NOMO-1 (cell line): ENCODE results near the gene CYB561D2.

ENCODE experiments used
- DNase-seq, 2 experiments: peaks; one replicate each; lab custom pipeline; 2025; ENCODE audit not compliant: unreplicated experiment in 2 of 2; lab: John Stamatoyannopoulos, UW

Gene CYB561D2

DNA sequence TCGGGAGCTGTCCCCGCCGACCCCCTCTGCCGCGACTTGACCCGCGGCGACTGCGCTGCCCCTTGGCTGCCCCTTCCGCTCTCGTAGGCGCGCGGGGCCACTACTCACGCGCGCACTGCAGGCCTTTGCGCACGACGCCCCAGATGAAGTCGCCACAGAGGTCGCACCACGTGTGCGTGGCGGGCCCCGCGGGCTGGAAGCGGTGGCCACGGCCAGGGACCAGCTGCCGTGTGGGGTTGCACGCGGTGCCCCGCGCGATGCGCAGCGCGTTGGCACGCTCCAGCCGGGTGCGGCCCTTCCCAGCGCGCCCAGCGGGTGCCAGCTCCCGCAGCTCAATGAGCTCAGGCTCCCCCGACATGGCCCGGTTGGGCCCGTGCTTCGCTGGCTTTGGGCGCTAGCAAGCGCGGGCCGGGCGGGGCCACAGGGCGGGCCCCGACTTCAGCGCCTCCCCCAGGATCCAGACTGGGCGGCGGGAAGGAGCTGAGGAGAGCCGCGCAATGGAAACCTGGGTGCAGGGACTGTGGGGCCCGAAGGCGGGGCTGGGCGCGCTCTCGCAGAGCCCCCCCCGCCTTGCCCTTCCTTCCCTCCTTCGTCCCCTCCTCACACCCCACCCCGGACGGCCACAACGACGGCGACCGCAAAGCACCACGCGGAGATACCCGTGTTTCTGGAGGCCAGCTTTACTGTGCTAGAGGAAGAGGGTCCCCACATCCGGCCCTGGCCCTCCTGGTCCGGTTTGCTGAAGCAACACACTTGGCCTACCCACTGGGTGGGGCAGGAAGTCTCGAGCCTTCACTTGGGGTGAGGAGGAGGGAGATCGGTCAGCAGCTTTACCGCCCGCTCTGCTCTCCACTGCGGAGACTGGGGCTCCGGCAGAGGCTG, 10.0 kb upstream of the CYB561D2 start, which contains the start of gene RASSF1:
Gene RASSF1 (minus strand): TSS at position 389 of the 882 bp plus-strand sequence. CDS start 31 bp downstream, at position 358.
- DNase-seq, result peak; percentile 95 to 98

DNA sequence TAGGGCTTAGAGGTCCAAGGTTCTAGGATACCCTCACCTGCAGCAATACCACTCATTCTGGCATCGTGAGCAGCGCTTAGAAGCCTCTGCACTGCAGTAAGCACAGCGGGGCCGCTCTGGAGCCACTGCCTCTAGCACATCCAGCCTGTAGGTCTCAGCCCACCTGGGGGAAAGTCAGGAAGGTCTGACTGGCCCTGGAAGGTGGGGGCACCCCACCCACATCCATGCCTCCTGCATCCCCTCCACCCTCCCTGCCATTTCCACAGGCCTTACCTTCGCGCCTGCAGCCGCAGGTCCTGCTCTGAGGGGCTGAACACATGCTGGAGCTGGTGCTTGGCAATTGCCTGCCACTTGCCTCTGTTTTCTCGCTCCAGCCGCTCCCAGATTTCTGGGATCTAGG, 9.1 kb upstream of the CYB561D2 start:
- no peak for DNase-seq

DNA sequence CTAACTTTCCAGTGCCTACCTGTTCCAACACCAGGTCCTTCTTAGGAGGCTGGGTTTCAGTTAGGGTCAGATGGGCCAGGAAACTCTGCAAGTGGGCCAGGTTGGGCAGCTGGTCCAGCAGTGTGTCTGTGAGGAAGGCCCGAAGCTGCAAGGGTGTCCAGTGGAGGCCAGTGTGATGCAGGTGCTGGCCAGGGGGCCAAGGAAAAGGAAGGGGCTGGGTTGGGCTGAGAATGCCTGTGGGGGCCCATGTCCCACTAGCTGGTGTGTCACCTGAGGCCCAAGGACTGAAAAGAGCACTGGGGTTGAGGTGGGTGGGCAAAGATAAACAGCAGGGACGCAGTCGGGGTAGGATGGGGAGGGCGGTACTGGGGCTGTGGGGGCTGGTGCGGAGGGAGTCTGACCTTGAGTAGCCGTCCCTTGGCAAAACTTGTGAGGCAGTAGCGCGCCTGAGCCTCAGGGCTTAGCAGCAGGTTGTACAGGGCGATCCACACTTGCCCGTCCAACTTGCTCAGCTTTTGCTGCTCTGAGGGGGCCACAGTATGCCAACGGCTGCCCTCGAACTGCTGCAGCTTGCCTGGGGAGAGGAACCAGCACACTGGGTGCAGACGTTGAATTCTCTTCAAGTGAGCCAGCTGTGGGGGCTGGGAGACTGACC, 8.5 kb upstream of the CYB561D2 start:
- no peak for DNase-seq

DNA sequence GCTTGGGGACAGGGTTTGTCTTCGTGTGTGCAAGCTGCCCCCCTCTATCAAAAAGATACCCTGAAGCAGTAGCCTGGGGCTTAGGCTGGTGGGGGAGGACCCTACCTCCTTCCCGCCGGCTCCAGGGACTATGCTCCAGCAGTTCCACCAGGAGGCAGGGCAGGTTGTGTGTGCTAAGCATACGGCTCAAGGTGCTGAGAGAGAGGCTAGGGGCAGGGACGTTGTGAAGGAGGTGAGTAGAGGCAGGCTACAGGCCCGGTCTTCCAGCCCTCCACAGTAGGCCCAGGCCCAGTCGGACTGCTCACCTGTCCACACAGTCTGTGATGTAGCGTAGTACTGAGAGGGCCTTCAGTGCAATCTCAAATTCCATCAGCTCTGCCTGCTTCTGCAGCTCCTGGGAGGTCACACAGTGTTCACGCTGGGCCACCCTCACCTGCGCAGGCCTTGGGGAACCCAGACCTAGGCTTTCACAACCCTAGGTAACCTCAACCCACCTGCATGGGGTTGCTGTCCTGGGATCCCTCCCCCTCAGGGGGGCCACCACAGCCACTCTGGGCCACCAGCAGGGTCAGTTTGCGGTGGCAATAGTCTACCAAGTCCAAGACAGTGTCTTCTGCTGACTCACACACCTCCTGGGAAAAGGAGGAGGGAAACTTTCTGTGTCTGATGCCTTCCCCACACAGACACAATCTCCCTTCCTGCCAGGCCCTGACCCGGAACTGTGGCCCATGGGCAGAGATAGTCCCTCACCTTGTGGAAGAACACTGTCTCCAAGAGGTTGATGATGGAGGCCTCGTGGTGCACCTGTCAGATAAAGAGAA, 7.6 kb upstream of the CYB561D2 start:
- DNase-seq, result no peak

DNA sequence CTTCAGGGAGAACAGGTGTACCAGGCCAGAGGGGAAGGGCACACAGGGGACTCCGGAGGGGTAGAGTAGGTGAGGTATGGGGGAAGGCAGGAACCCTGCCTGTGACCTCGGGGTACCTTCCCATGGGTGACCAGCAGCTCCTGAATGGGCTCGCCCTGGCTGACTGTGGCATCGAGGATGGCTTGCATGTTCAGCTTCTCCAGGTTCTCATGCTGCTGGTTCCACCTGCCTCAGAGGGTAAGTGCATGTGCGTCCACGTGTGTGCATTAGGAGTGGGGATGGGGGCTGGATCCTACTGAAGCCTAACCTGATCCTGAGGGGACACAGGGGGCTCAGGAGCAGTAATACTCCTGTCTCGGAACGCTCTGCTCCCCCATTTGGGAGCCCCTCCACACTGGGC, 5.7 kb upstream of the CYB561D2 start:
- DNase-seq, result no peak

DNA sequence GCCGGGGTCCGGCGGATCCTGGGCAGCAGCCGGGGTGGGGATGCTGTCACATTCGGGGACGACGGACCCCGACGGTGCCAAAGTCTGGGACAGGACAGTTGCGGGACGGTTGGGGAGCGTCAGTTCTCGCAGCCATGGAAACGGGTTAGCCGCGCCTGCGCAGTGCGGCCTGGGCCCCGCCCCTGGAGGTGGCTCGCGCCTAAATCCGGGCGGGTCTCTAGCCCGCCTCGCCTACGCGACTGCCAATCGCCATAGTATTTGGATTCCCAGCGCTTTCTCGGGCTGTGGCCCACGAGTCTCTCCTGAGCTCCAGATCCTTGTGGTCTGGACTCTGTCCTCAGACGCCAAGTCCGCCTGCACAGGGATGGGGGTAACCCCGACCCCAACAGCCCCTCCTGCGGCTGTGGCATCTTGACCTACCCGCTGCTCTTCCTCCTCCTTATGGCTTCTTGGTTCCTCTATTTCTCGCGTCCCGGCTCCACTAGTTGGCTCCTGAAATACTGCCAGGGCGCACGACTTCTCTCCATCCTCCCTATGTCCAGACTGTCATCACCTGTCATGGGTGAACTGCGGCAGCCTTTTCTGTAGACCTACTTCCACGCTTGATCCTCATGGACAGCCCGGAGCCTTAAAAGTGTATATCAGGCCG, 5.0 kb upstream of the CYB561D2 start, which contains the start of gene ZMYND10:
Gene ZMYND10 (minus strand): TSS at position 147 of the 649 bp plus-strand sequence. CDS start 153 bp downstream, outside the sequence.
- peak; percentile 66 to 78 for DNase-seq

DNA sequence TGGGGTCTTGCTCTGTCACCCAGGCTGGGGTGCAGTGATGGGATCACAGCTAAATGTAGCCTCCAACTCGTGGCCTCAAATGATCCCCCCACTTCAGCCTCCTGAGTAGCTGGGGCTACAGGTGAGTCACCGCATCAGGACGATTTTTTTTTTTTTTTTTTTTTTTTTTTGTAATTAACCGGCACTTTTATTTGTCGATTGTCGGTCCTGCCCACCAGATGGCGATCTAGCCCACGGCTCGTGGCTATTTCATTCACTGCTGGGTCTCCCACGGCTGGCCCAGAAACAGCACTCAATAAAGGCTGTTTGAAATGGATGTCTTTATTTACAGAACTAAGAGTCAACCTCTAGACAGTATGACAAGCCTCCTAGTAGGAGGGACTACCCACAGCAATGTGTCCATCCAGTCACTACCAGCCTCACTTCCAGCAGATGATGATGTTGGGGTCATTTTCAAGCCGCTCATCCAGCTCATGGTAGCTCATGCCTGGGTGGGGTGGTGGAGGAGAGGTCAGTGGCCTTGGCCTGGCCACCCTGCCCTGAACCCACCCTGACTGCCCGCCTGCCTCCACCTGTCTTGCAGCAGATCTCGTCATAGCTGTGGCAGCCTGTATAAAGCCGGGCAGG, 3.4 kb upstream of the CYB561D2 start:
- DNase-seq, result peak; percentile 27 to 62

DNA sequence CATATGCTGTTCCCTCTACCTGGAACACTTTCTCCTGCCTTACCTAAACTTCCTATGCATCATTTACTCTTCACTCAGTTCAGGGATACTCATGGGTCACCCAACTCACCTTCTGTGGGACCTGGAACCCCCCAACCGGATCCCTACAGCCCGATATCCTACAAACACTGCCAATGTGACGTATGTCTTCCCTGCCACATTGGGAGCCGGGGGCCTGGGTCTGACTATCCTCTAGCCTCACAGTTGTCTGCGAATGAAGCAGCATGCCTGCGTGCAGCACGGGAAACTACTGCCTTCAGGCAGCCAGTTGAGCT, 492 bp upstream of the CYB561D2 start:
- DNase-seq, result no peak

DNA sequence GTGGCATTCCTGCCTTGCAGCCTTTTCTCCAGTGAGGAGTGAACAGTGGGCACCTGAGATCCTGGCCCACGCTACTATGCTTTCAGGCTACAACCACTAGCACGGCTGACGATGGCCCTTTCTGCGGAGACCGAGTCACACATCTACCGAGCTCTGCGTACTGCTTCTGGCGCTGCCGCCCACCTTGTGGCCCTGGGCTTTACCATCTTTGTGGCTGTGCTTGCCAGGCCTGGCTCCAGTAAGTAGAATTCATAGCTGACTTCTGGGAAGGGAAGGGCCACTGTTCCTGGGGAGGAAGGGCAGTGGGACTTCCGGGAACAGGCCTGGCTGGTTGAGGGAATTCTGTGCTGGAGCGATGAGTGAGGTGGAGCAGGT, 648 bp downstream of the CYB561D2 start:
- DNase-seq, result no peak

DNA sequence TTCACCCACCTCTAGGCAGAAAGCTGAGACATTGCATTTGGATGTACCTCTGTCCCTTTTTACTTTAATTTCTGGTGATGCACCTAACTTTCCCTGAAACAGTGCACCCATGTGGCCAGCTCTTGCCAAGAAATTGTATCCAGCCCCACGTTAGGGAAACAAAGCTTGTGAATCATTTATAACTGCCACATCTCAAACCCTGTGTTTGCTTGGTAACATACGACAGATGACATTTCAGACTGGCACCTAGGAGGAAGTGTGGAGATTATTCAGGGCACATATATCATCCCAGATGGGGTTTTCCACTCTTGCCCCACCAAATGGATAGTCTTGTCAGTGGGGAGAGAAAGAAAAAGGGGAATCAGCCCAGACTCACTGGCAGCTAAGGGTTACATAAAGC, 2.1 kb downstream of the CYB561D2 start:
- no peak for DNase-seq

DNA sequence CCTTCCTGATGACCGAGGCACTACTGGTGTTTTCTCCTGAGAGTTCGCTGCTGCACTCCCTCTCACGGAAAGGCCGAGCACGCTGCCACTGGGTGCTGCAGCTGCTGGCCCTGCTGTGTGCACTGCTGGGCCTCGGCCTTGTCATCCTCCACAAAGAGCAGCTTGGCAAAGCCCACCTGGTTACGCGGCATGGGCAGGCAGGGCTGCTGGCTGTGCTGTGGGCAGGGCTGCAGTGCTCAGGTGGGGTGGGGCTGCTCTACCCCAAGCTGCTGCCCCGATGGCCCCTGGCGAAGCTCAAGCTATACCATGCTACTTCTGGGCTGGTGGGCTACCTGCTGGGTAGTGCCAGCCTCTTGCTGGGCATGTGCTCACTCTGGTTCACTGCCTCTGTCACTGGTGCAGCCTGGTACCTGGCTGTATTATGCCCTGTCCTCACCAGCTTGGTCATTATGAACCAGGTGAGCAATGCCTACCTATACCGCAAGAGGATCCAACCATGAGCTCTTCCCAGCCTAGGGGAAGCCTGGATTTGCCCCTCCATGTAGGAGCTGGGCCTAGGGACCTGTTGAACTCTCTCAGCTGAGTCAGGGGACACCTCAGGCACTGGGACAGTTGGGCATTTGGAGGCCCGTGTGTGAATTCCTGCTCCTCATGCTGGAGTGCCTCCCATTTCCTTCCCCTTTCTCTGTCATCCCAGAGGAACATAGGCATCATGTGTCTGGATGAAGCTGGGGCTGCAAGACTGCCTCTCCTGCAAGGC, 2.8 kb downstream of the CYB561D2 start:
- no peak for DNase-seq

DNA sequence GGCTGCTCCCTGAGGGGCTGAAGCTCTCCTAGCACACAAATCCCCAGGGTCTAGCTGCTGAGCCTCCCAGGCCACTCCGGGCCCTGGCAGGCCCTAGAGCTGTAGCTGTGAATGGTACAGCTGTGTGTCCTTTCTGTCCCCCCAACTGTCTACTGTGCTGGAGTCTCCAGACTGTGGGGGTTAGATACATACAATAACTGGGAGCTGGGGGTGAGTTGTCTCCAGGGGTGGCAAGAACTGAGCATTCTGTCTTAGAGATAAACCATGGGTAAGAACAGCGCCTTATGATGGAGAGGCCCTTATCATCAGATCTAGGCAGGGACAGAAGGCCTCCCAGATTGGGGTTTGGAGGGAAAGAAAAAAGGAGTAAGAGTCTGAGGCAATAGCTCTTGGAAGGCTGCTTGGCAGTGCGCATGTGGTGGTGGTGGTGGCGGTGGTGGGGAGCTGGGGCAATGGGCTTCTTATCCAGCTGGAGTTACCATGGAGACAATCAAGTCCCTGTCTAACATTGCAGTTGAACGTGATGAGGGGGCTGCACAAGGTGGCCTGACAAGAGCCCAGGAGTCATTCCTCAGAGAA, 3.6 kb downstream of the CYB561D2 start:
- no peak for DNase-seq

DNA sequence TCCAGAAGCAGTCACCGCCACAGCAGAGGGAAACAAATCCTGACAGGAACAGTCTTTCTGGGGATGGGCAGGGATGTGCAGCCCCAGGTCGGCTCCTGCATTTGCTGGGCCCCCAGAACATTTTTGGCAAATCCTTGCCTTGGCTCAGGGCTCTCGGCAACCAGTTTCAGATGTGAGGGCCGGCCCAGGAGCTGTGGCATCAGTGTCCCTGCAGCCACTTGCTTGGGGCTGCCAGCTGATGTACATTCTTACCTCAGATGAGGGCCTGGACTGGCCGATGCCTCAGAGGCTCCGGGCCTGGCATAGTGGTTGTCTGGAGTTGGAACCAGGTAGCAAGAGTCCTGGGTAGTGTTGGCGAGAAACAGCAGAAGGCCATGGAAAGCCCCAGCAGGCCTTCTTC, 4.2 kb downstream of the CYB561D2 start:
- no peak for DNase-seq

DNA sequence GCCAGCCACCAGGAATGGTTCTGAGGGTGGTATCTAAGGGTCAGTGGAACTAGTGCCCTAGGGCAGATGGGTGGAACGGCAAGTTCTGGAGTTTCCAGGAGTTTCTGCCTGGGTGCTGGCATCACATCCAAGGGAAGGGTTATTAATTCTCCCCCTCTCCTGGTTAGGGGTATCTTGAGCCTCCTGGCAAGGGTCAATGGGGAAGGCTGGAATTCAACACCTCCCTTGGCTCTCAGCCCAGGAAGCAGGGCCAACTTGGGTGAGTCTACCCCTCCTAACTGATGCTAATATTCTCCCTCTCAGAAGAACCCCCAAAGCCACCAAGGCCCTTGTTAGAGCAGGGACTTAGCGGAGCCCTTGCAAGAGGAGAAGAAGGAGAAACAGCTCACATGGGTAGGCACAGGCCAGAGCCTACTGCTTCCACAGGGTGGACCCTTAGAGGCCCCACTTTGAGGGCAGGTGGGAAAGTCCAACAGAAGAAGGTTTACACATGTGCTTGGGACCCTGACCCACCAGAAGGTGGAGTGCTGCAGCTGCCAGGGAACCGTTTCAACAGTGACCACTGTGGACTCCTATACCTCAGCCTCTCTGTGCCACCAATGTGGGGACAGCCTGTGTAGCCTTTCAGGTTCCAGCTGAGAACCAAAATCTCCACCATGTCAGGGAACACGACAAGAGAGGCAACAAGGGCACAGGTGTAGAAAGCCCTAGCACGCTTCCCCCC, 5.3 kb downstream of the CYB561D2 start:
- no peak for DNase-seq

DNA sequence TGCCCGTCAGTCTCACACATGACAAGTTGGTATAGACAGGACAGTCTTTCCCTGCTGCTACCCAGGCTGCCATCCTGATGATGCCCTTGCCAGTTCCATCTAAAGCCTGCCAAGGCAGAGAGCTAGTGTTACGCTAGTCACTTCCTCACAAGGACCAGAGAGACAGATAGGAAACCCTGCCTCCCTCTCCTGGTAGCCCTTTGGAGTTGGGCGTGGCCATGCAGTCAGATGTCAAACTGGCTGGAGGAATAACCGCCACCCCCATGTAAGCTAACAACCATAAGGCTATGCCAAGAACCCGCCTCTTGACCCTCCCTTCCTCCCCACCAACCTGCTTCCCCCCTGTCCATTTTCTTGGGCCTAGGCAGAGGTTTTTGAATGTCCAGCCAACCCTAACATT, 5.9 kb downstream of the CYB561D2 start:
- DNase-seq, result peak in 1 of 2 experiments; percentile 23

DNA sequence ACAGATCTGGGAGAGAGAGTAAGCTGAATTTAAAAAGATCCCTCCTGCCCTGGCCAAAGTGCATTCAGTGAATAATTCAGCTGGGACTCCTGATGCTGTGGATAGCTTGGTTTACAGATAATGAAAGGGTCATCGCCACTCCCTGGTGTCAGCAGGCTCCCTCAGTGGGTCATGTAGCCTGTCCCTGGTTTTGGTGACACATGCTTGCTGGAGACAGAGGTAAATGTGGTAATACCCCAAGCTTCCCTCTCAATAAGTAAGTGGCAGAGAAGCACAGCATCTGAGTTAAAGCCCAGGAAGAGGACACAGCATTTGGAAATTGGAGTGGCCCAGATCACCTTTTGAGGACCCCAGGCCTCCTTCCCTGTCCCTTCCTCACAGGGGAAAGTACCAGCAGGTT, 6.8 kb downstream of the CYB561D2 start:
- DNase-seq, result no peak

DNA sequence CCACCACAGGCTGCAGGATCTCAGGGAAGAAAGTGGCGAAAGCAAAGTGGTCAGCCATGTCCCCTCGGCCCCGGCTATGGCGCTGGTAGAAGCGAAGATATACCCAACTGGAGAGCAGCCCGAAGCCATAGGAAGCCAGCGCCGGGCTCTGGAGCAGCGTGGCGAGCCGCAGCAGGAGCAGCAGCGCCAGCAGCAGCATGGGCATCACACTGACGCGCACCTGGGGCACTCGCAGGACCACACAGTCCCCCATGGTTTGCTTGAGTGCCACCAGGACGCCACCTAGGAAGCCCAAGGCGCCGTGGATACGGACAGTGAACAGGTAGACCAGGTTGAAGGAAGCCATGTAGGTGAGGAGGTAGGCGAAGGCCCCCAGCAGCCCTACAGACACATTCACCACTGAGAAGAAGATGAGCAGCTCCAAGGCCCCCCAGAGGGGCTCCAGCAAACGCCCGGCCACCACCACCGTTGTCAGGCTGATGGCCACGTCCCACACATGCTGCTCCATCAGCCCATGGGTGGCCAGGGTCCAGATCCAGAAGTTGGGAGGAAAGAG, 7.8 kb downstream of the CYB561D2 start:
- DNase-seq, result no peak
